Epithelial cell of proximal tubule (primary cell): ENCODE measurements around the gene PYGL. TPM values are rescaled to one million over a fixed set of nuclear protein-coding genes. Genes with fewer than 3 reads are reported as not detected.
A peak's percentile ranks its signal among the peaks of the same experiment; 100 is the strongest.

Experiments
- DNase-seq: peaks from one replicate; pipeline ENCODE4 v3.0.0-alpha.2; 2011; ENCODE audit warnings: low read depth
- H3K4me3 ChIP-seq: 2 replicates; pipeline ENCODE4 v1.5.1; 2011; ENCODE audit warnings: low read depth, mild to moderate bottlenecking, low read length
- total RNA-seq: library from RNA; depleted of rRNA; stranded (reverse); fragments of >200 nt; gene quantifications from 2 replicates; pipeline ENCODE4 v1.2.3, GENCODE V29; 2015
- TF ChIP-seq, protein P1 (sequence below): conservative IDR thresholded peaks from 2 replicates; pipeline ENCODE4 v1.5.1; 2012; ENCODE audit warnings: low read depth, mild to moderate bottlenecking, low read length

PYGL gene
- total RNA-seq, 1 donor from 2014 or later: 96.8 TPM

DNA sequence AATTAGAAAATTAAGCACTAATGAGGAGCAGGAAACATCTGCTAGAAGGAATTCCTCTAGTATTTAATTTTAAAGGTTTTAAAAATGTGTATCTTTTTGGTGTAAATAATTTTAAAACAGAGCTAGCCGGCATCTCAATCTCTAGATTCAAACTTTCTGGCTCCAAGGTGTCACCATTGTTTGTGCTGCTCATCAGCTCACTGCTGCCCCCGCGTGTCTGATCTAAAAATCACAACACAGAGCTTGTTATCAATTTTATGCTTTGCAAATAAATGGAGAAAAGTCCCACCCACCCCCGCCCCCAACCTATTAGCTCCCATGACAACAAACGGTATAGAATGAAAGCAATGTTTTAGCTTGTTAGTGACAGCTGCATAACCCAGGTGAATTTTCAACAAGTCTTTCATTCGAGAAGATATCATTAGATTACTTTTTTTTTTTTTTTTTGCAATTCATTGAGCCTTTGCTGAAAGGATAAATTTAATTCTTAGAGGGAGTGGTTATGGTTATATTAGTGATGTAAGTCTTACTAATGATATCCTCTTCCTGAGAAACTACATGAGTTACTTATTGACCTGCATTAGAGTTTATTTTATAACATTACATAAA lies 83.7 kb downstream of the PYGL start:
- DNase-seq: no peak
- peak overlapping the region; percentile 62 for H3K4me3 ChIP-seq
- TF ChIP-seq, protein P1, sequence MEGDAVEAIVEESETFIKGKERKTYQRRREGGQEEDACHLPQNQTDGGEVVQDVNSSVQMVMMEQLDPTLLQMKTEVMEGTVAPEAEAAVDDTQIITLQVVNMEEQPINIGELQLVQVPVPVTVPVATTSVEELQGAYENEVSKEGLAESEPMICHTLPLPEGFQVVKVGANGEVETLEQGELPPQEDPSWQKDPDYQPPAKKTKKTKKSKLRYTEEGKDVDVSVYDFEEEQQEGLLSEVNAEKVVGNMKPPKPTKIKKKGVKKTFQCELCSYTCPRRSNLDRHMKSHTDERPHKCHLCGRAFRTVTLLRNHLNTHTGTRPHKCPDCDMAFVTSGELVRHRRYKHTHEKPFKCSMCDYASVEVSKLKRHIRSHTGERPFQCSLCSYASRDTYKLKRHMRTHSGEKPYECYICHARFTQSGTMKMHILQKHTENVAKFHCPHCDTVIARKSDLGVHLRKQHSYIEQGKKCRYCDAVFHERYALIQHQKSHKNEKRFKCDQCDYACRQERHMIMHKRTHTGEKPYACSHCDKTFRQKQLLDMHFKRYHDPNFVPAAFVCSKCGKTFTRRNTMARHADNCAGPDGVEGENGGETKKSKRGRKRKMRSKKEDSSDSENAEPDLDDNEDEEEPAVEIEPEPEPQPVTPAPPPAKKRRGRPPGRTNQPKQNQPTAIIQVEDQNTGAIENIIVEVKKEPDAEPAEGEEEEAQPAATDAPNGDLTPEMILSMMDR: peak; percentile 71

GRCh38 chr14:50859296-50859624 lies 85.0 kb downstream of the PYGL start:
- no peak for DNase-seq
- H3K4me3 ChIP-seq: peak overlapping the region; percentile 62
- TF ChIP-seq, protein P1: no peak

GRCh38 chr14:50856660-50857059 lies 87.6 kb downstream of the PYGL start:
- DNase-seq: no peak
- no peak overlapping the region for H3K4me3 ChIP-seq
- TF ChIP-seq, protein P1: no peak

GRCh38 chr14:50855558-50855957 lies 88.7 kb downstream of the PYGL start:
- no peak for DNase-seq
- TF ChIP-seq, protein P1: peak; percentile 29

More at GRCh38 chr14:50855558-50855957, 88.7 kb downstream of the PYGL start:
- H3K4me3 ChIP-seq: no peak overlapping the region

Other genes starting within 250 kb of the PYGL start
- gene NIN, start 113.3 kb downstream of the PYGL start, total RNA-seq: 26.5 and 26.9 TPM in 2 replicates
- gene ABHD12B, start 72.4 kb downstream of the PYGL start, total RNA-seq: not detected in 2 replicates
- gene TRIM9, start 150.6 kb upstream of the PYGL start, total RNA-seq: 0.36 and 0.69 TPM in 2 replicates